ENCODE measurements around the gene WWOX.

DNA sequence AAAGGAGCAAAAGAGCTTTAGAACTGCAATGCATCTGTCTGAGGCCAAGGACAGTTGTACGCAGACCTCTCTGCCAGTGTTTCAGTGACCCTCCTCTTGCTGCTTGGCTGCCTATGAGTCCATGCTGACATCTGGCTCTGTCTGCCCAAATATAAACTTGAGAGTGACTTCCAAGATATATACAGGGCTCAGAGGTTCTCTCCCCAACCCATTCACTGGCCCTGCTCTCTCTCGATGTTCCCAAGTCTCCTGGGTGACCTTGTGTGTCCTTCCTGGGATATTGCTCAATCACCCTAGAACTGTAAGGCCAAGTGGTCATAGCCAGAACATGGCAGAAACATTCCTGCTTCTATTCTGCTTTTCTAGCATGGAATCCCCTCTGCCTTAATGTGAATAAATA, 716.3 kb downstream of the WWOX start:
- no peak for TF ChIP-seq CTCF (IDR thresholded peaks at IDR 0.05)
- no peak for TF ChIP-seq POLR2A (IDR thresholded peaks at IDR 0.05)

Data from right lobe of liver (tissue), 4 donors.